ENCODE measurements around the gene SLC25A41.

DNA sequence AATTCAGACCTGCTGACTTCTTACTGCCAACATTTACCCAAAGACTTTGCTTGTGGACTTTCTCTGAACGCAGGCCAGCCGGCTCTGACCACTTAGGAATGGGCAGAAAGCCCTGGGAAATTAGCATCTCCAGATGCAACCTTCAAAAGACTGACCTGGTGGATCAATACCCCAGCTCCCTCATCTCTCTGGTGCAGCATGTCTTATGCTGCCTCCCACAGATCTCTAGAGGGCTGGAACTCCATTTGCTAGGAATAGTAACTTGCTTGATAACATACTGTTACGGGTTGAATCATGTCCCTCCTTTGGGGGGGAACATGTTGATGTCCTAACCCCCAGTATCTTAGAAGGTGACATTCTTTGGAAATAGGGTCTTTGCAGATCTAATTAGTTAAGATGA, 12.9 kb upstream of the SLC25A41 start:
- TF ChIP-seq, protein P1, sequence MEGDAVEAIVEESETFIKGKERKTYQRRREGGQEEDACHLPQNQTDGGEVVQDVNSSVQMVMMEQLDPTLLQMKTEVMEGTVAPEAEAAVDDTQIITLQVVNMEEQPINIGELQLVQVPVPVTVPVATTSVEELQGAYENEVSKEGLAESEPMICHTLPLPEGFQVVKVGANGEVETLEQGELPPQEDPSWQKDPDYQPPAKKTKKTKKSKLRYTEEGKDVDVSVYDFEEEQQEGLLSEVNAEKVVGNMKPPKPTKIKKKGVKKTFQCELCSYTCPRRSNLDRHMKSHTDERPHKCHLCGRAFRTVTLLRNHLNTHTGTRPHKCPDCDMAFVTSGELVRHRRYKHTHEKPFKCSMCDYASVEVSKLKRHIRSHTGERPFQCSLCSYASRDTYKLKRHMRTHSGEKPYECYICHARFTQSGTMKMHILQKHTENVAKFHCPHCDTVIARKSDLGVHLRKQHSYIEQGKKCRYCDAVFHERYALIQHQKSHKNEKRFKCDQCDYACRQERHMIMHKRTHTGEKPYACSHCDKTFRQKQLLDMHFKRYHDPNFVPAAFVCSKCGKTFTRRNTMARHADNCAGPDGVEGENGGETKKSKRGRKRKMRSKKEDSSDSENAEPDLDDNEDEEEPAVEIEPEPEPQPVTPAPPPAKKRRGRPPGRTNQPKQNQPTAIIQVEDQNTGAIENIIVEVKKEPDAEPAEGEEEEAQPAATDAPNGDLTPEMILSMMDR (IDR thresholded peaks at IDR 0.05; ENCODE audit: low read depth, low read length), result no peak
- TF ChIP-seq MYC (IDR thresholded peaks at IDR 0.05; ENCODE audit: low read depth, low read length) (no peak), POLR2A (IDR thresholded peaks at IDR 0.05; ENCODE audit: extremely low read depth, insufficient read length) (no peak), MAX (IDR thresholded peaks at IDR 0.05; ENCODE audit: low read depth, low read length) (no peak)

Measured in NB4 (cell line).